IPS-20b (cell line): ENCODE results near the gene GPR39.

Experiments used
- H3K27ac ChIP-seq: one replicate; pipeline ENCODE4 v1.5.1; 2013; ENCODE audit warnings: low read length
- H3K27me3 ChIP-seq: 2 replicates; pipeline ENCODE4 v1.6.1; 2013; ENCODE audit warnings: mild to moderate bottlenecking, low read length, inconsistent platforms; ENCODE audit not compliant: insufficient read depth
- H3K36me3 ChIP-seq: 2 replicates; pipeline ENCODE4 v1.6.1; 2013; ENCODE audit warnings: low read depth, mild to moderate bottlenecking, inconsistent platforms, low read length, moderate library complexity; ENCODE audit not compliant: insufficient read depth
- H3K4me1 ChIP-seq: 2 replicates; pipeline ENCODE4 v1.6.1; 2013; ENCODE audit warnings: mild to moderate bottlenecking, control low read depth, inconsistent platforms, low read length, moderate library complexity; ENCODE audit not compliant: insufficient read depth
- H3K4me3 ChIP-seq: 2 replicates; pipeline ENCODE4 v1.5.1; 2013; ENCODE audit warnings: mild to moderate bottlenecking, low read length, inconsistent platforms
- H3K9ac ChIP-seq: 2 replicates; pipeline ENCODE4 v1.6.1; 2013; ENCODE audit warnings: low read depth, mild to moderate bottlenecking, inconsistent platforms, low read length, moderate library complexity
- H3K9me3 ChIP-seq: 2 replicates; pipeline ENCODE4 v1.6.1; 2013; ENCODE audit warnings: mild to moderate bottlenecking, low read depth, low read length, inconsistent platforms; ENCODE audit not compliant: insufficient read depth

The GPR39 gene

DNA sequence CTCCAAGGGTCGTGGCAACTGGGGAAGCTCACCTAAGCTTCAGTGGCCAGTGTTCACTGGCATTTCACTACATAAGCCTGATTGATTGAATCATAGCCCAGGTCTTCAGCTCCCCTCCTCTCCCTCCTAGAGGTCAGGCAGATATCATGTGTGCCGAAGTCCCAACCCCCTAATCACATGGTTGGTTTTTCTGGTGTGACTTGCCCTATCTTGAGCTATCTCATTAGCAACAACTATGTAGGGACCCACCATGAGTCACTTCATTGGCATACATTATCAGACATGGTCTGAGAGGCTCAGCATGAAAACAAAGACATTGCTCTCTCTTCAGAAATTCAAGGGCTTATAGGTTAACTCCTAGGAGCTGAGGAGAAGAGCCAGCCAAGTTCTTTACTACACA is 176.6 kb downstream of the GPR39 start:
- H3K4me3 ChIP-seq, result no peak overlapping the region
- H3K9me3 ChIP-seq, result peaks cover 3% of the 10 kb centered on the region
- no peak overlapping the region for H3K9ac ChIP-seq
- peaks cover 14% of the 10 kb centered on the region; the same call in 1 of the 2 replicates for H3K4me1 ChIP-seq
- H3K27me3 ChIP-seq, result no peaks in the 10 kb centered on the region; the same call in 1 of the 2 replicates
- no peaks in the 10 kb centered on the region for H3K36me3 ChIP-seq
- no peak overlapping the region for H3K27ac ChIP-seq

GRCh38 chr2:132595186-132595585 is 178.6 kb downstream of the GPR39 start:
- H3K9me3 ChIP-seq, result peaks cover 3% of the 10 kb centered on the region
- no peak overlapping the region for H3K4me3 ChIP-seq
- no peak overlapping the region for H3K9ac ChIP-seq
- H3K4me1 ChIP-seq, result peaks cover 4% of the 10 kb centered on the region; the same call in 1 of the 2 replicates
- H3K36me3 ChIP-seq, result no peaks in the 10 kb centered on the region
- H3K27ac ChIP-seq, result no peak overlapping the region
- H3K27me3 ChIP-seq, result no peaks in the 10 kb centered on the region; the same call in 1 of the 2 replicates

DNA sequence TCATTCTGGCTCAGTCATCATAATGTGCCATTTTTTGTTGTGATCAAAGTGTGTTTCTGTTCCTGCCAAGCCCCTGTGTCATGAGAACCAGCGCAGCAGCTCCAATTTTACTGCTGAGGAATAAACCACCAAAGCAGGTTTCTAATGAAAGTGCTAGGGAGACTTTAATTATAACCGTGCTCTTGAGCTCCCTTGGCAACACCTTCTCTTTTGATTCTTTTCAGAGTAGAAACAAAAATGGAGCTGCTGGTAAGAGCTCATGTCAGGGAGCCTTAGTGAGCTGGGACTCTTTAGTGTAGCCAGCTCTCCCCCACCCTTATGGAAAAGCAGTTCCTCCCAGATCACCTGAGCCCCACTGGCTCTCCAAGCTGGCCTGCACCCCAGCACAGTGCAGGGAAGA is 179.1 kb downstream of the GPR39 start:
- Histone ChIP-seq H3K9me3 (peaks cover 3% of the 10 kb centered on the region), H3K4me3 (no peak overlapping the region)

GRCh38 chr2:132597166-132597565 is 180.6 kb downstream of the GPR39 start:
- H3K9me3 ChIP-seq, result peaks cover 3% of the 10 kb centered on the region
- no peaks in the 10 kb centered on the region for H3K4me1 ChIP-seq
- H3K27ac ChIP-seq, result no peak overlapping the region
- H3K36me3 ChIP-seq, result no peaks in the 10 kb centered on the region
- H3K27me3 ChIP-seq, result no peaks in the 10 kb centered on the region
- H3K4me3 ChIP-seq, result no peak overlapping the region
- no peak overlapping the region for H3K9ac ChIP-seq

More for the DNA sequence above, 179.1 kb downstream of the GPR39 start:
- Histone ChIP-seq H3K27ac (no peak overlapping the region), H3K27me3 (no peaks in the 10 kb centered on the region), H3K9ac (no peak overlapping the region), H3K4me1 (no peaks in the 10 kb centered on the region), H3K36me3 (no peaks in the 10 kb centered on the region)

DNA sequence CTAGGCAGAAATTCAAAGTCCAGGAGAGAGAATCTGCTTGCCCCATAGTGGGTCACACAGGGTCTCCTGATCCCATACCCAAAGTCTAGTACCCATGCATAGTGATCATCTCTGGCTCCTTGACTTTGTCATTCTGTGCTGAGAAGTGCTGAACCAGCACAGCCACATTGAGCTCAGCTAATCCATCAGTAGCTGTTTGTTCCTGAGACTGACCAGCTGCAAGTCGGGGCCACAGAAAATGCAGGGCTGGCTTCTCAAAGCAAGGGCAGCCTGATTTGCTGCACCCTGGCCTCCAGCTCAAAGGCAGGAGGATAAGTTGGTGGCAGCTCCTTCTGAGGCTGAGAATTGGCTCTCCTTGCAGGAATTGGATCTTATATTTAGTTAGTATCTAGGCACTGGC is 181.2 kb downstream of the GPR39 start:
- peaks cover 3% of the 10 kb centered on the region for H3K9me3 ChIP-seq
- no peaks in the 10 kb centered on the region for H3K36me3 ChIP-seq
- no peaks in the 10 kb centered on the region for H3K27me3 ChIP-seq
- no peak overlapping the region for H3K4me3 ChIP-seq
- no peak overlapping the region for H3K9ac ChIP-seq
- H3K27ac ChIP-seq, result no peak overlapping the region
- no peaks in the 10 kb centered on the region for H3K4me1 ChIP-seq

DNA sequence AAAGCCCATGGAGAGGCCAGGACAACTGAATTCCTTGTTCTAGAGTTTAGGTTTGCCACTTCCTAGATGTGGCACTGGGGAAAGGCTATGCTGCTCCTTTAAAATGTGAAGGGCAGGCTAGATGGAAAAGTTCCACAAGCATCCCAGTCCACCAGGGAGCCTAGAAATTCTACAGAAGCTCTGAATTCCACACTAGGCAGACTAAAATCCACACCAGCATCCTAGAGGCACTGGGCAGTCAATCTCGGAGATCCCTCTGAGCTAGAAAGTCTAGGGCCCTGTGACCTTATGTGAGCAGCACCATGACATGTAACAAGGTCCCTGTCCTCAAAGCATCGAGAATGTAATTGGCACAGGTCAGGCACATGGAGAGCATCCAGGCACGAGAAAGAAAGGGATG is 181.9 kb downstream of the GPR39 start:
- no peaks in the 10 kb centered on the region for H3K36me3 ChIP-seq
- H3K4me1 ChIP-seq, result no peaks in the 10 kb centered on the region
- H3K9me3 ChIP-seq, result peaks cover 3% of the 10 kb centered on the region
- no peaks in the 10 kb centered on the region for H3K27me3 ChIP-seq
- H3K4me3 ChIP-seq, result no peak overlapping the region
- no peak overlapping the region for H3K9ac ChIP-seq
- no peak overlapping the region for H3K27ac ChIP-seq

DNA sequence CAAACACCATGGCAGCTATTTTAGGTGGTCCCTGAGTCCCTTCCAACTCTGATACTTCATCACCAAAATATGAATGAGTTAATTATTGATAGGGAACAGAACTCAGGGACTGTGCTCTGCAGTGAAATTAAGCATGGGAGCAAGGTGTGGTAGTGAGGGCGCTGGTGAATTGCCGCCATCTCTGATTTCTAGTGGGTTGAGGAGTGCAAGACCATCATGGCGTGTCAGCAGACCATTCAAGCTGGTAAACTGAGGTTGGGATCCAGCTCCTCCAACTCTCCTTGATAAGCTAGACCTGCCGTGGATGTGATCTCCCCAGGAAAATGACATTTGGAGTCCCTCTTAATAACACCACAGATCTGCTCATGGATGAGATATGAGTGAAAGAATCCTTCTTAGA is 183.0 kb downstream of the GPR39 start:
- no peaks in the 10 kb centered on the region for H3K36me3 ChIP-seq
- no peak overlapping the region for H3K27ac ChIP-seq
- H3K4me3 ChIP-seq, result no peak overlapping the region
- H3K9me3 ChIP-seq, result peaks cover 3% of the 10 kb centered on the region
- no peaks in the 10 kb centered on the region; the same call in 1 of the 2 replicates for H3K4me1 ChIP-seq
- no peaks in the 10 kb centered on the region for H3K27me3 ChIP-seq
- no peak overlapping the region for H3K9ac ChIP-seq

- no peaks in the 10 kb centered on the region for H3K36me3 ChIP-seq
Observed at GRCh38 chr2:132604561-132604960, 188.0 kb downstream of the GPR39 start.

GRCh38 chr2:132605236-132606180 is 188.9 kb downstream of the GPR39 start:
- no peaks in the 10 kb centered on the region for H3K27me3 ChIP-seq
- H3K27ac ChIP-seq, result no peak overlapping the region
- H3K9ac ChIP-seq, result no peak overlapping the region
- peaks cover 12% of the 10 kb centered on the region; the same call in 1 of the 2 replicates for H3K4me1 ChIP-seq
- H3K4me3 ChIP-seq, result no peak overlapping the region
- H3K36me3 ChIP-seq, result no peaks in the 10 kb centered on the region
- no peaks in the 10 kb centered on the region for H3K9me3 ChIP-seq

More at GRCh38 chr2:132604561-132604960, 188.0 kb downstream of the GPR39 start:
- Histone ChIP-seq H3K27ac (no peak overlapping the region), H3K9me3 (no peaks in the 10 kb centered on the region), H3K9ac (no peak overlapping the region), H3K4me1 (peaks cover 12% of the 10 kb centered on the region; the same call in 1 of the 2 replicates), H3K4me3 (no peak overlapping the region), H3K27me3 (no peaks in the 10 kb centered on the region)

DNA sequence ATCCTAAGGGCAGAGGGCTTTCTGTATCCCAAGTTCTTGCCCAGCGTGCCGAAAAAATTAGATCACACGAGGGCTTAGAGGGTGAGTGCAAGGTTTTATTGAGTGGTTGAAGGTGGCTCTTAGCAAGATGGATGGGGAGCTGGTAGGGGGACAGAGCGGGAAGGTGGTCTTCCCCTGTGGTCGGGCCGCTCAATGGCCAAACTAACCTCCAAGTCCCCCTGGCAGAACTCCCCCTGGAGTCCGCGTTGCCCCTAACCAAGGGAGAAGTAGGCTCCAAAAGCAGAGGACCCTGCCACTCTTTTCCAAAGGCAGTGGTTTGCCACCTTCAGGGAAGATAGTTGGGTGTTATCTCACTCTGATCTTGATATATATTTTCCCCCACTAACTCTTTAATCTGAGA is 190.0 kb downstream of the GPR39 start:
- peaks cover 12% of the 10 kb centered on the region; the same call in 1 of the 2 replicates for H3K4me1 ChIP-seq

GRCh38 chr2:132607426-132608090 is 191.0 kb downstream of the GPR39 start:
- H3K27me3 ChIP-seq, result no peaks in the 10 kb centered on the region
- H3K27ac ChIP-seq, result no peak overlapping the region
- H3K9me3 ChIP-seq, result no peaks in the 10 kb centered on the region
- no peaks in the 10 kb centered on the region for H3K36me3 ChIP-seq
- H3K9ac ChIP-seq, result no peak overlapping the region
- no peak overlapping the region for H3K4me3 ChIP-seq
- H3K4me1 ChIP-seq, result peaks cover 12% of the 10 kb centered on the region; the same call in 1 of the 2 replicates

More for the DNA sequence above, 190.0 kb downstream of the GPR39 start:
- no peak overlapping the region for H3K4me3 ChIP-seq
- no peaks in the 10 kb centered on the region for H3K9me3 ChIP-seq
- no peaks in the 10 kb centered on the region for H3K27me3 ChIP-seq
- no peaks in the 10 kb centered on the region for H3K36me3 ChIP-seq
- H3K27ac ChIP-seq, result no peak overlapping the region
- no peak overlapping the region for H3K9ac ChIP-seq
